ENCODE results near the gene CFAP161.

The CFAP161 gene

GRCh38 chr15:81175496-81175895 lies 41.4 kb downstream of the CFAP161 start:
- Histone ChIP-seq H3K4me1 (ENCODE audit: insufficient read depth, low read length) (no peaks in the 10 kb centered on the region), H3K27ac (ENCODE audit: low read depth, low read length) (no peak overlapping the region), H3K9me3 (ENCODE audit: low read length) (no peaks in the 10 kb centered on the region), H3K9ac (ENCODE audit: low read length) (no peak overlapping the region), H3K27me3 (ENCODE audit: control insufficient read depth in 1 of 2, insufficient read depth in 2 of 2, low read length in 2 of 2) (no peaks in the 10 kb centered on the region), H3K4me3 (ENCODE audit: low read depth in 1 of 2, low read length in 2 of 2) (no peak overlapping the region), H3K36me3 (ENCODE audit: insufficient read depth, low read length) (no peaks in the 10 kb centered on the region)

- Histone ChIP-seq H3K9me3 (ENCODE audit: low read length) (no peaks in the 10 kb centered on the region), H3K36me3 (ENCODE audit: insufficient read depth, low read length) (no peaks in the 10 kb centered on the region), H3K27ac (ENCODE audit: low read depth, low read length) (no peak overlapping the region), H3K4me3 (ENCODE audit: low read depth in 1 of 2, low read length in 2 of 2) (no peak overlapping the region), H3K27me3 (ENCODE audit: control insufficient read depth in 1 of 2, insufficient read depth in 2 of 2, low read length in 2 of 2) (no peaks in the 10 kb centered on the region), H3K9ac (ENCODE audit: low read length) (no peak overlapping the region), H3K4me1 (ENCODE audit: insufficient read depth, low read length) (peaks cover 3% of the 10 kb centered on the region)
These were observed 42.3 kb downstream of the CFAP161 start for GRCh38 chr15:81176291-81176893.

- Histone ChIP-seq H3K9ac (ENCODE audit: low read length) (no peak overlapping the region), H3K27ac (ENCODE audit: low read depth, low read length) (no peak overlapping the region), H3K27me3 (ENCODE audit: control insufficient read depth in 1 of 2, insufficient read depth in 2 of 2, low read length in 2 of 2) (no peaks in the 10 kb centered on the region), H3K36me3 (ENCODE audit: insufficient read depth, low read length) (no peaks in the 10 kb centered on the region), H3K4me3 (ENCODE audit: low read depth in 1 of 2, low read length in 2 of 2) (no peak overlapping the region), H3K9me3 (ENCODE audit: low read length) (no peaks in the 10 kb centered on the region), H3K4me1 (ENCODE audit: insufficient read depth, low read length) (peaks cover 21% of the 10 kb centered on the region)
These were observed 44.3 kb downstream of the CFAP161 start for GRCh38 chr15:81178365-81178764.

GRCh38 chr15:81181220-81181619 lies 47.1 kb downstream of the CFAP161 start:
- Histone ChIP-seq H3K9ac (ENCODE audit: low read length) (no peak overlapping the region), H3K9me3 (ENCODE audit: low read length) (no peaks in the 10 kb centered on the region), H3K4me3 (ENCODE audit: low read depth in 1 of 2, low read length in 2 of 2) (no peak overlapping the region), H3K27ac (ENCODE audit: low read depth, low read length) (no peak overlapping the region), H3K4me1 (ENCODE audit: insufficient read depth, low read length) (peaks cover 21% of the 10 kb centered on the region), H3K36me3 (ENCODE audit: insufficient read depth, low read length) (no peaks in the 10 kb centered on the region), H3K27me3 (ENCODE audit: control insufficient read depth in 1 of 2, insufficient read depth in 2 of 2, low read length in 2 of 2) (no peaks in the 10 kb centered on the region)

- Histone ChIP-seq H3K9me3 (ENCODE audit: low read length) (no peaks in the 10 kb centered on the region), H3K36me3 (ENCODE audit: insufficient read depth, low read length) (no peaks in the 10 kb centered on the region), H3K9ac (ENCODE audit: low read length) (no peak overlapping the region), H3K27me3 (ENCODE audit: control insufficient read depth in 1 of 2, insufficient read depth in 2 of 2, low read length in 2 of 2) (no peaks in the 10 kb centered on the region), H3K4me3 (ENCODE audit: low read depth in 1 of 2, low read length in 2 of 2) (peak overlapping the region; percentile 0 to 64), H3K27ac (ENCODE audit: low read depth, low read length) (peak overlapping the region; percentile 26), H3K4me1 (ENCODE audit: insufficient read depth, low read length) (peaks cover 21% of the 10 kb centered on the region)
These were observed 48.1 kb downstream of the CFAP161 start for GRCh38 chr15:81182031-81182755.

- Histone ChIP-seq H3K9ac (ENCODE audit: low read length) (no peak overlapping the region), H3K4me3 (ENCODE audit: low read depth in 1 of 2, low read length in 2 of 2) (peak overlapping the region; percentile 0 to 64), H3K27ac (ENCODE audit: low read depth, low read length) (no peak overlapping the region), H3K9me3 (ENCODE audit: low read length) (no peaks in the 10 kb centered on the region), H3K36me3 (ENCODE audit: insufficient read depth, low read length) (no peaks in the 10 kb centered on the region), H3K4me1 (ENCODE audit: insufficient read depth, low read length) (peaks cover 21% of the 10 kb centered on the region), H3K27me3 (ENCODE audit: control insufficient read depth in 1 of 2, insufficient read depth in 2 of 2, low read length in 2 of 2) (no peaks in the 10 kb centered on the region)
These were observed 48.8 kb downstream of the CFAP161 start for GRCh38 chr15:81182756-81183438.

- Histone ChIP-seq H3K9ac (ENCODE audit: low read length) (no peak overlapping the region), H3K4me3 (ENCODE audit: low read depth in 1 of 2, low read length in 2 of 2) (peak overlapping the region in 1 of 2 donors; percentile 64), H3K9me3 (ENCODE audit: low read length) (no peaks in the 10 kb centered on the region), H3K4me1 (ENCODE audit: insufficient read depth, low read length) (peaks cover 21% of the 10 kb centered on the region), H3K36me3 (ENCODE audit: insufficient read depth, low read length) (no peaks in the 10 kb centered on the region), H3K27ac (ENCODE audit: low read depth, low read length) (no peak overlapping the region), H3K27me3 (ENCODE audit: control insufficient read depth in 1 of 2, insufficient read depth in 2 of 2, low read length in 2 of 2) (no peaks in the 10 kb centered on the region)
These were observed 49.3 kb downstream of the CFAP161 start for GRCh38 chr15:81183439-81183775.

- Histone ChIP-seq H3K4me1 (ENCODE audit: insufficient read depth, low read length) (peaks cover 21% of the 10 kb centered on the region), H3K27ac (ENCODE audit: low read depth, low read length) (no peak overlapping the region), H3K27me3 (ENCODE audit: control insufficient read depth in 1 of 2, insufficient read depth in 2 of 2, low read length in 2 of 2) (no peaks in the 10 kb centered on the region), H3K9me3 (ENCODE audit: low read length) (no peaks in the 10 kb centered on the region), H3K4me3 (ENCODE audit: low read depth in 1 of 2, low read length in 2 of 2) (peak overlapping the region in 1 of 2 donors; percentile 64), H3K9ac (ENCODE audit: low read length) (no peak overlapping the region), H3K36me3 (ENCODE audit: insufficient read depth, low read length) (no peaks in the 10 kb centered on the region)
These were observed 50.1 kb downstream of the CFAP161 start for GRCh38 chr15:81184188-81184587.

- Histone ChIP-seq H3K4me1 (ENCODE audit: insufficient read depth, low read length) (peaks cover 23% of the 10 kb centered on the region), H3K36me3 (ENCODE audit: insufficient read depth, low read length) (no peaks in the 10 kb centered on the region), H3K9me3 (ENCODE audit: low read length) (no peaks in the 10 kb centered on the region), H3K27ac (ENCODE audit: low read depth, low read length) (no peak overlapping the region), H3K27me3 (ENCODE audit: control insufficient read depth in 1 of 2, insufficient read depth in 2 of 2, low read length in 2 of 2) (no peaks in the 10 kb centered on the region), H3K9ac (ENCODE audit: low read length) (no peak overlapping the region), H3K4me3 (ENCODE audit: low read depth in 1 of 2, low read length in 2 of 2) (no peak overlapping the region)
These were observed 51.7 kb downstream of the CFAP161 start for GRCh38 chr15:81185631-81186295.

- Histone ChIP-seq H3K9me3 (ENCODE audit: low read length) (no peaks in the 10 kb centered on the region), H3K9ac (ENCODE audit: low read length) (no peak overlapping the region), H3K27ac (ENCODE audit: low read depth, low read length) (no peak overlapping the region), H3K27me3 (ENCODE audit: control insufficient read depth in 1 of 2, insufficient read depth in 2 of 2, low read length in 2 of 2) (no peaks in the 10 kb centered on the region), H3K4me3 (ENCODE audit: low read depth in 1 of 2, low read length in 2 of 2) (no peak overlapping the region), H3K4me1 (ENCODE audit: insufficient read depth, low read length) (peaks cover 4% of the 10 kb centered on the region), H3K36me3 (ENCODE audit: insufficient read depth, low read length) (no peaks in the 10 kb centered on the region)
These were observed 54.3 kb downstream of the CFAP161 start for GRCh38 chr15:81188354-81188753.

GRCh38 chr15:81189583-81190283 lies 55.7 kb downstream of the CFAP161 start:
- no peaks in the 10 kb centered on the region for H3K27me3 ChIP-seq (ENCODE audit: control insufficient read depth in 1 of 2, insufficient read depth in 2 of 2, low read length in 2 of 2)
- H3K4me1 ChIP-seq (ENCODE audit: insufficient read depth, low read length) = peaks cover 4% of the 10 kb centered on the region
- H3K36me3 ChIP-seq (ENCODE audit: insufficient read depth, low read length) = no peaks in the 10 kb centered on the region
- H3K9me3 ChIP-seq (ENCODE audit: low read length) = no peaks in the 10 kb centered on the region
- no peak overlapping the region for H3K9ac ChIP-seq (ENCODE audit: low read length)
- H3K27ac ChIP-seq (ENCODE audit: low read depth, low read length) = no peak overlapping the region
- H3K4me3 ChIP-seq (ENCODE audit: low read depth in 1 of 2, low read length in 2 of 2) = no peak overlapping the region
